IPS-18c (cell line): Measurements from ENCODE around the gene UBQLN4.
"Not testable (repeated sequence)": the region's sequence is repeated elsewhere in the genome, so short reads cannot be mapped to it uniquely, and the experiment has no call there.

Experiments
- H3K4me3 ChIP-seq: 2 replicates; pipeline ENCODE4 v1.7.0; 2013; ENCODE audit warnings: low read depth, mild to moderate bottlenecking, low read length, moderate library complexity; ENCODE audit not compliant: insufficient read depth
- H3K9me3 ChIP-seq: one replicate; pipeline ENCODE4 v1.6.1; 2013; ENCODE audit warnings: mild to moderate bottlenecking, low read length, moderate library complexity; ENCODE audit not compliant: control insufficient read depth, insufficient read depth

UBQLN4 gene

DNA sequence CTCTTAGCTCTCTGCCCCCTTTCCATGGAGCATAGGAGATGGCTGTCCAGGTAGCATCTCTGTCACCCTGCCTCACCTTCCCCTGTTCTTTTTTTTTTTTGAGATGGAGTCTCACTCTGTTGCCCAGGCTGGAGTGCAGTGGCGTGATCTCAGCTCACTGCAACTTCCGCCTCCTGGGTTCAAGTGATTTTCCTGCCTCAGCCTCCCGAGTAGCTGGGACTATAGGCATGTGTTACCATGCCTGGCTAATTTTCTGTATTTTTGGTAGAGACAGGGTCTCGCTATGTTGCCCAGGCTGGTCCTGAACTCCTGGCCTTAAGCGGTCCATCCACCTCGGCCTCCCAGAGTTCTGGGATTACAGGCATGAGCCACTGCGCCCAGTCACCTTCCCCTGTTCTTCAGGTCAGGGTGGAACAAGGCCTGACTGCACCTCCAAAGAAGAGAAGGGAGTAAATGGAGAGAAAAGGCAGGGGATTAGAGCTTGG is 17.8 kb upstream of the UBQLN4 start:
- not testable (repeated sequence) for H3K4me3 ChIP-seq, H3K9me3 ChIP-seq

DNA sequence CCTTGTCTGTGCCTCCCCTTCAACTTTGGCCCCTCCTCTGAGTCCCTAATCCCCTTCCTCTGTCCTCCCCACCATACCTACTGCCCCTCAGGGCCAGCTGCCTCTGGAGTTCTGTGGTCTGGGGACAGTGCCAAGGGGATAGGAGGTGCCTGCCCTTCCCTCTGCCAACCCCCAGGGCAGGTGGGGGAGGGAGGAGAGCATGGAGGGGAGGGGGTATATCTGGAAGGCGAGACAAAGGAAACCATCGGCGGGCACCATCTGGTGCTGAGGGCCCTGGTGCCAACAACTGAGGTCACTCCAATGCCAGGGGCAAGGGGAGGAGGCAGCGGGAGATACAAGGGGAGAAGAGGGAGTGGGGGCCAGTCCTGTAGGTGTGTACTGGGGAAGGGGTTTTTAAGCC is 16.9 kb upstream of the UBQLN4 start:
- Histone ChIP-seq H3K4me3 (no peak overlapping the region), H3K9me3 (no peaks in the 10 kb centered on the region)

DNA sequence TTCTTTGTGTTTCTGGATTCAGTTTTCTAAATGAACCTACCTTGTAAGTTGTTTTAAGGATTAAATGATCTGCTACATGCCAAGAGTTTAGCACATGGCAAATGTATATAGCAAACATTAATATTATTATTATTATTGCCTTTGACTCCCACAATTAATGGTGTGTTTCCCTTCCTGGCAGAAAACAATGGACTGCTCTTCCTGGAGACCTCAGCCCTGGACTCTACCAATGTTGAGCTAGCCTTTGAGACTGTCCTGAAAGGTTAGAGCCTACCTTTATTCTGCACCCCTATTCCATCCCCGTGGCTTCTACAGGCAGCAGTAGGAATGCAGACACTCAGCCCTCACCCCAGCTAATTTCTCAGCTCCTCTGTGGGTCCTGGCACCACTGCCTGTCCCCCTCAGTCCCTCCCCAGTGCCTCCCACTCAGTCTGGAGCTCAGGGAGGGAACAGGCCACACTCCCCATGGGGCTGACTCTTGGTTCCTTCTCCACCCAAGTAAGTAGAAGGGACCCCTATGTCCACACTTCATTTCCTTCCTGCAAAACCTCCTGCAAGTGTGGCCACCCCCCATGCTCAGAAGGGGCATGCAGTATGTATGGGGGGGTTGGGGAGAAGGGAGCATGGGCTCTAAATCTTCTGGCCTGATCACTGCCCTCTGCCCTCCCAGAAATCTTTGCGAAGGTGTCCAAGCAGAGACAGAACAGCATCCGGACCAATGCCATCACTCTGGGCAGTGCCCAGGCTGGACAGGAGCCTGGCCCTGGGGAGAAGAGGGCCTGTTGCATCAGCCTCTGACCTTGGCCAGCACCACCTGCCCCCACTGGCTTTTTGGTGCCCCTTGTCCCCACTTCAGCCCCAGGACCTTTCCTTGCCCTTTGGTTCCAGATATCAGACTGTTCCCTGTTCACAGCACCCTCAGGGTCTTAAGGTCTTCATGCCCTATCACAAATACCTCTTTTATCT is 16.2 kb upstream of the UBQLN4 start:
- no peaks in the 10 kb centered on the region for H3K9me3 ChIP-seq
- no peak overlapping the region for H3K4me3 ChIP-seq

DNA sequence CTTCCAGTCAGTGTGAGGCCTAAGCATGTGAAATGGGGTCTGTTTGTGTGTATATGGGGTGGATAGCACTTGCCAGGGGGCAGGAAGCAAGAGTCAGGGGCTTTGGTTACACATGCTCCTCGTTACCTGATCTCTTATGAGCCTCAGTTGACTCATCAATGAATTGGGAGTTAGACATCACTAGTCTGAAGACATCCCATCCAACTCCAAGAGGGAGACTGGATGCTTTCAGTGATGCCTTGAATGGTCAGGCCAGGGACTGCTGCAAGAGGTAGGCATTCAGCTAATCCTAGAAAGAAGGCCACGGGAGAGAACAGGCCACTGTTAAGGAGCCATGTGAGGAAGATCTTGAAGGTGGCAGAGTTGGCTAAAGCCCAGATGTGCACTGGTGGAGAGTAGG is 13.7 kb upstream of the UBQLN4 start:
- H3K4me3 ChIP-seq = no peak overlapping the region
- no peaks in the 10 kb centered on the region for H3K9me3 ChIP-seq

DNA sequence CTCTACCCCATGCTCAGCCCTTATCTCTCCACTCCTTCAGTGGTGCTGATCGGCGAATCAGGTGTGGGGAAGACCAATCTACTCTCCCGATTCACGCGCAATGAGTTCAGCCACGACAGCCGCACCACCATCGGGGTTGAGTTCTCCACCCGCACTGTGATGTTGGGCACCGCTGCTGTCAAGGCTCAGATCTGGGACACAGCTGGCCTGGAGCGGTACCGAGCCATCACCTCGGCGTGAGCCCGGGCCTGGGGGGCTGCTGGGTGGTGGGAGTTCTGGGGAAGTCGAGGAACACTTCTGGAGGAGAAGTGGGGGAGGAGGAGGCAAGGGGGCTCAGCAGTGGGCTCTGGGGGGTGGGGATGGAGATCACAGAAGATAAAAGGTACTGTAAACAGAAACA is 12.3 kb upstream of the UBQLN4 start:
- H3K4me3 ChIP-seq = no peak overlapping the region
- H3K9me3 ChIP-seq = no peaks in the 10 kb centered on the region

DNA sequence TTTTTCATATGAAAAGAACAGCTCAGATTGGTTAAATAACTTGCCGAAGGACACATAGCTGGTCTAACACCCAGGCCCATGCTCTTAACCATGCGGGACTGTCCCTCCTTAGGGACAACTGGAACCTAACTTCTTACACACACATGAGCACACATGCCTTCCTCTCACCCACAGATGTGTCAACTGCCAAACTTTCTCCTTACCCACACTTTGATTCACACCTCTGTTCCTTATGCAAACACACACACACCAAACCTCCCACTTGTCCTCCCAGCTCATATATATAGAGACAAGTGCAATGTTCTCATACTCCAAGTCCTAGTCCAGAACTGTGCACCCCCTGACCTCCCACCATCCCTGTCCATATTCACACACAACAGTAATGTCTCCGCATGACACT is 11.6 kb upstream of the UBQLN4 start:
- Histone ChIP-seq H3K4me3 (no peak overlapping the region), H3K9me3 (no peaks in the 10 kb centered on the region)

DNA sequence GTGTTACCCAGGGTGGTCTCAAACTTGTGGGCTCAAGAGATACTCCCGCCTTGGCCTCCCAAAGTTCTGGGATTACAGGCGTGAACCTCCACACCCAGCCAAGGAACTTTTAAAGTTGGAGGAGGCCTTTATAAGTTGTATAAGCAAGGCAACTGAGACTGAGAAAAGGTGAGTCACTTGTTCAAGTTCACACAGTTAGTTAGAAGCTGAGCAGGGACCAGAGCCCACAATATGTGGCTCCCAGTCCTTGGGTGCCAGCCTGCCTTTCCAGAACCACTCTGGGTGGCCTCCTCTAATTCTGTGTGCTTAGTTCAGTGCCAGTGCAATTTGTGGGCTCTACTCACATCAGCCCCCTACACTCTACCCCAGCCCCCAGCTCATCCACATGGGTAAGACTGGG is 11.0 kb upstream of the UBQLN4 start:
- Histone ChIP-seq H3K9me3 (no peaks in the 10 kb centered on the region), H3K4me3 (no peak overlapping the region)

DNA sequence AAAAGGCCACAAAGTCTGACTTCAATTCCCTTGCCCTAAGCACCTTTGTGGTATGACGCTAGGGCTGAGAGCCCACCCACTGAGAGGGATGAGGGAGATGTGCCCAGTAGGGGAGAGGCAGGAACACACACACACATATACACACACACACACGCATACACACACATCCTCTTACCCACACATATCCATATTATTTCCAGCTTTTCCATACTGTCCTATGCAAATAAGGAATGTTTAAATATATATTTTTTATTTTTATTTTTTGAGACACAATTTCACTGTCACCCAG is 10.3 kb upstream of the UBQLN4 start:
- H3K4me3 ChIP-seq = no peak overlapping the region
- H3K9me3 ChIP-seq = no peaks in the 10 kb centered on the region

DNA sequence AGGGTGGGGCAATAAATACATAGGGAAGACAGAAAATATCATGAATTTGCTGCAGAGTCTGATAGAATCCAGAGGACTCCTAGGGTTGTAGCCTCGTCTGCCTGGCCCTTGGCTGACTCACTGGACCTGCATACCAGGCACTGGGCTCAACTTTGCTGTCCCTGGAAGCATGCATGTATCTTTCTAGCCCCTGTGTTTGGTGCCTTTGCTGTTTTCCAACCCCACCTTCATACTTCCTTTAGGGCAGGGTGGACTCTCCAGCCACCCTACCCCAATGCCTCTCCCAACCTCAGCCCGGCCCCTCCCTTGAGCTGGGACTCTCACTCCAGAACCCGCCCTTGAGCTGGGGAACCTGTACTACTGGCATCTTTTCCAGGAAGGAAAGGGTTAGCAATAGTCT is 8.6 kb upstream of the UBQLN4 start:
- H3K4me3 ChIP-seq = no peak overlapping the region
- no peaks in the 10 kb centered on the region for H3K9me3 ChIP-seq

DNA sequence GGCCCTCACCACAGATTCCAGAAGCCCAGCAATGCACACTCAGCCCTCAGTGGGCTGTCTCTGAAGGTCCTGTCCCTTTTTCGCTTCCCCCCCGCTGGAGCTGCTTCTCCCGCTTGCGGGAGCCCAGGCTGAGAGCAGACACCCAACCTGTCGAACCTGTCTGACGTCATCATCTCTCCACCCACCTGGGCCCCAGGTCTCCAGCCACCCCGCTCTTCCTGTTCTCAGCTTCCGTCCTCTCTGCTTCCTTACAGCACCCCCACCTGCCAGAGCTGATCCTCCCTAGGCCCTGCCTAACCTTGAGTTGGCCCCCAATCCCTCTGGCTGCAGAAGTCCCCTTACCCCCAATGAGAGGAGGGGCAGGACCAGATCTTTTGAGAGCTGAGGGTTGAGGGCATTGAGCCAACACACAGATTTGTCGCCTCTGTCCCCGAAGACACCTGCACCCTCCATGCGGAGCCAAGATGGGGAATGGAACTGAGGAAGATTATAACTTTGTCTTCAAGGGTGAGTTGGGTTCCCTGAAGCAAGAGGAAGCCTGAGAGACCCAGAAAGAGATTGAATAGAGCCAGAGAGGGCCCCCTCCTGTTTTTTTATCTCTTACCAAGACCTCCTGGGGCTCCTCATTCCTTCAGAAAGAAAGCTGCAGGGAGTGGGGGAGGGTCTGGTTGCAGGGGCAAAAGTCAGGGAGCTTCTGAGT is 7.5 kb upstream of the UBQLN4 start, which contains the start of gene RAB25:
Gene RAB25, plus strand, starts transcription at position 224 of the 700 bp plus-strand sequence. Its CDS starts 241 bp downstream, at position 465.
- H3K4me3 ChIP-seq = peak within 1 kb of the TSS; percentile 53; the same call in 1 of the 2 replicates
- no peaks in the 10 kb centered on the region for H3K9me3 ChIP-seq

DNA sequence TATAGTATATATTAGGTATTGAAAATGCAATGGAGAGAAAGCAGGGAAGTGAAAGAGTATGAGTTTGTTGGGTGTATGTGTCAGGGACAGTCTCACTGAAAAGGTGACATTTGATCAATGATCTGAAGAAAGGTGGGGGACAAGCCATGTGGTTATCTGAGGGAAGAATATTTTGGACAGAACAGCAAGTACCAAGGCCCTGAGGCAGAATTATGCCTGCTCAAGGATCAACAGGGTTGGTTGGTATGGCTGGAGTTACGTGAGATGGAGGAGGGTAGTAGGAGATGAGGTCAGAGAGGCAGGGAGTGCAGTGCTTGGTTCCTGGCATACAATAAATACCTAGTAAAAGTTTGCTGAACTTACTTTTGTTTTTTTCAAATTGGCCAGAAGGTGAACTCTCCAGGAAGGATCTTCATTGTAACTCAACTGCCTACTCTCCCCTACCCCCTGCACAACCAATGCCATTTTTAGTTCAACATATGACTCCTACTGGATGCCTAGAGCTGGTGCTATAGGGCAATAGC is 2.8 kb upstream of the UBQLN4 start:
- H3K4me3 ChIP-seq = no peak overlapping the region
- no peaks in the 10 kb centered on the region for H3K9me3 ChIP-seq

DNA sequence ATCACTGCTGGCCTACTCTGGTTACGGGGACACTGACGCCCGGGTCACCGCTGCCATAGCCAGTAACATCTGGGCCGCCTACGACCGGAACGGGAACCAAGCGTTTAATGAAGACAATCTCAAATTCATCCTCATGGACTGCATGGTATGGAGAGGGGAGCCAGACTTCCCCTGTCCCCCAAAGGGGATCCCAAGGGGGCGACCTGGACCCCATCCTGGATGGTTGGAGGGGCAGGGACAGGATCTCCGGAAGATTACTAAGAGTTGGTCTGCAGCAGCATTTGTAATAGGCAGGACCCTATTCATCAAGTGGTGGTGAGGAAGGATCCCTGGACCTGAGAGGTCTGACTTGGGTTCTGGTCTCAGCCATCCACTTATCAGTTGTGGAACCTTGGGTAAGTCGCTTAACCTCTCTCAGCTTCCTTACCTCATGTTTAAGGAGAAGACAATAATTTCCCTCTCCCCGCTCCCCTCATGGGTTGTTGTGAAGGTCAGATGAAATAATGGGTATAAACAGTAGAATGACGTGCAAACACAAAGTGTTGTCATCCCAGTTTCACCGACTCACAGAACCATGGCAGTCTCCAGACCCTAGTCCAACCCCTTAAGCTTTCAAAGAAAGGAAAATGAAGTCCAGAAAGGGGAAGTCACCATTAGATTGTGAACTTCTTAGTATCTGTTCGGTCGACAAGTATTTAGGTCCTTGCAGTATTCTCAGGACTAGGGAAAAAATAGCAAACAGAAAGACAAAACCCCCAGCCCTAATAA is 1.9 kb upstream of the UBQLN4 start:
- Histone ChIP-seq H3K9me3 (no peaks in the 10 kb centered on the region), H3K4me3 (peak overlapping the region; percentile 82)

DNA sequence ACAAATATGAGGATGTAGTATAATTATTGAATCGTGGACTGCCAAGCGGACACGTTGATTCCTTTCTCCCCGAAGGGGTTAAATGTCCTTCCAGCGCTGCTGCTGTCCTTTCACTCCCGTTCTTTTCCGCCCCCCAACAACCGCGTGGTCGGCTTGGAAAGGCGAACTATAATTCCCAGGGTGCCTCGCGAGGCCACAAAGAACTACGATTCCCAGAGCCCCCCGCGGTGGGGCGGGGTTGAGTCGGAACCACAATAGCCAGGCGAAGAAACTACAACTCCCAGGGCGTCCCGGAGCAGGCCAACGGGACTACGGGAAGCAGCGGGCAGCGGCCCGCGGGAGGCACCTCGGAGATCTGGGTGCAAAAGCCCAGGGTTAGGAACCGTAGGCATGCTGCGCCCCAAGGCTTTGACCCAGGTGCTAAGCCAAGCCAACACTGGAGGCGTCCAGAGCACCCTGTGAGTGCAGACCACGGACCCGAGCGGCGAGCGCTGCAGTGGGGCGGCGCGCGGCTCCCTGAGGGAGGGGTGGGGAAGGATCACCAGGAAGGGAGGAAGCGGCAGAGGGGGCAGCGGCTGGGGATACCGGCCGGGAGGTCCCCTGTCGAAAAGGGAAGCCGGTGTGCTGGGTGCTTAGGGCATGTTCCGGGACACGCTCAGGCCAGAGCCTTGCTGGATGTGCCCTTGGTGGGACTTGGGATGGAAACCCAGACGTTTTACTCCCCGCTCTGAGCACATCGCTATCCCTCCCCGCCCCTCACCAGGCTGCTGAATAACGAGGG is 1.1 kb upstream of the UBQLN4 start, which contains the start of gene LAMTOR2:
Gene LAMTOR2, plus strand, starts transcription at position 283 of the 781 bp plus-strand sequence. Its CDS starts 108 bp downstream, at position 391.
- H3K4me3 ChIP-seq = peak within 1 kb of the TSS; percentile 82

DNA sequence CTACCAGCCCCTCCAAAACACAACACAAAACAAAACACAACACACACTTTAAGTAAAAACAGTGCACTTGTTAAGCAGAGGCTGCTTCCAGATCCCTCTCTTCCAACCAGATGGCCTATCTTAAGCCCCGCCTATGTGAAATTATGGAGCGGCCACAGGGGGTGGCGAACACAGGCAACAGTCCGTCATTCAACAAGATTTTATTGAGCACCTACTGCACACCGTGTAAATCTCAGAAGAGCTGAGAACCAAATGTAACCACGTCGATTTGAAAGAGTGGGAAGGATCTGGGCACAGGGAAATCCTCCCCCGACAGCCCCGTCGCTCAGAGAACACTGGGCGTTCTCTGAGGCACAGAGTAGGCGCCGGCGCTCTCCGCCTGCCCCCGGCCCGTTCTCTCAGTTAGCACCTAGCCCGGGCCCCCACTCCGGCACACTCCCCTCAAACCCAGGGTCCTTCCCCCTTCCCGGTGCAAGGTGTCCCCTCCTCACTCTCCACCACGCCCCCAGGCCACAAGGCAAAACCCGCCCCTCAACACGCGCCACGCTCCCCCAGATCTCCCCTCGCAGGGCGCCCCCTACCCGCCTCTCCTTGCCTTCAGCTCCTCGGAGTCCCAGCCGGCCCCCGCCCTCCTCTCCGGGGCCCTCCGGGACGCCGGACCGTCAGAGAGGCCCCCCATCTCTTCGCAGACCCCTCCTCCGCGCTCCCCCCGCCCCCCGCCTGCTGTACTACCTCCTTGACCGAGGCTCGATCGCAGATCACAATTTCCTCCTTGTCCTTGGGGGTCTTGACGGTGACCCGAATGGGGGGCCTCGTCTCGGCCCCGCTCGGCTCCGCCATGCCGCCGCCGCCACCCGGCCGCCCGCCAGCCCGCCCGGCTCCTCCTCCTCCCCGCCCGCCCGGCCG is 483 bp downstream of the UBQLN4 start:
- H3K9me3 ChIP-seq = no peaks in the 10 kb centered on the region
- H3K4me3 ChIP-seq = peak overlapping the region; percentile 91

More for the DNA sequence above, 1.1 kb upstream of the UBQLN4 start, which contains the start of gene LAMTOR2:
- H3K9me3 ChIP-seq = no peaks in the 10 kb centered on the region

DNA sequence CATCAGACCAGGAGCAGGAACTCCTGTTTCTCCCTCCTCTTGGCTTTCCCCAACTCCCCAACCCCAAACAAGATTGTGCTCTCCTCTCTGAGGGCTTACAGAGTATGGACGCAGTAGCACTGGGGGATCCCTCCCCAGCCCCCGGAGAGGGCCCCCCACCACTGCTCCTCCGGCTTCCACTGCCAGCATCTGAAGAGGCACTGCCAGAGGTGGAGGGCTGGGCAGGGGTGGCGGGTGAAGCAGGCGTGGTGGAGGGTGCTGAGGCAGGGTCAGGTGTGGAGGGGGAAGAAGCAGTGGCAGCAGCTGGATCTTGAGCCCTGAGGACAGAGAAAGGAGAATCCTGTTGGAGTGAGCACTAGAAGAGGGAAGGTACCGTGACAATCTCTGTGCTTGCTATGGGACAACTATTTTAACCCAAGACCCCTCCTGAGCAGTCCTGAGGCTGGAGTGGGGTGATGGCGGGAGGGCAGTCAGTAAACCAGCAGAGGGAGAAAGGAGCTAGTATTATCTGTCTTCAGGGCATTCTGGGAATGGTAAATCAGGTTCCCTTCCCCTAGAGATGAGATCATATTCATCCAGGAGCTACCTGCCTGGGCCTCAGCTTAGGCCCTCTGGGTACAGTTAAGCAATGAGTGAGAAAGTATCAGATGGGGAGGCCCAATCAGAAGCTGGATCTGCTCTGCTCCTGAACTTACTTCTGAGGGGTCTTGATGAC is 2.4 kb downstream of the UBQLN4 start:
- no peaks in the 10 kb centered on the region for H3K9me3 ChIP-seq
- H3K4me3 ChIP-seq = no peak overlapping the region
